MM.1S (cell line): ENCODE results near the gene HYAL3.

Experiments
- DNase-seq: peaks from one replicate; pipeline ENCODE4 v3.0.0-alpha.2; 2015
- H2AFZ ChIP-seq: fragments of 300-600 bp; sonication (generic); 2 replicates; pipeline ENCODE4 v1.6.0; 2016; ENCODE audit warnings: antibody characterized with exemption, low read length
- H3F3A ChIP-seq: fragments of 300-600 bp; sonication (generic); 2 replicates; pipeline ENCODE4 v1.6.1; 2016; ENCODE audit warnings: mild to moderate bottlenecking, antibody characterized with exemption, low read length, moderate library complexity, mixed read lengths; ENCODE audit not compliant: insufficient read depth
- H3K27ac ChIP-seq: fragments of 300-600 bp; sonication (generic); 2 replicates; pipeline ENCODE4 v1.5.1; 2016; ENCODE audit warnings: mild to moderate bottlenecking, low read length
- H3K27me3 ChIP-seq: fragments of 300-600 bp; sonication (generic); replicated peaks from 2 replicates; pipeline ENCODE4 v1.6.0; 2016; ENCODE audit warnings: low read length; ENCODE audit not compliant: insufficient read depth
- H3K36me3 ChIP-seq: fragments of 300-600 bp; sonication (generic); replicated peaks from 2 replicates; pipeline ENCODE4 v1.6.1; 2016; ENCODE audit warnings: mild to moderate bottlenecking, low read length, mixed read lengths; ENCODE audit not compliant: insufficient read depth
- H3K4me1 ChIP-seq: fragments of 300-600 bp; sonication (generic); 2 replicates; pipeline ENCODE4 v1.6.1; 2016; ENCODE audit warnings: low read length, mixed read lengths
- H3K4me2 ChIP-seq: fragments of 300-600 bp; sonication (generic); 2 replicates; pipeline ENCODE4 v1.6.0; 2016; ENCODE audit warnings: low read depth, low read length
- H3K4me3 ChIP-seq: fragments of 300-600 bp; sonication (generic); 2 replicates; pipeline ENCODE4 v1.5.1; 2016; ENCODE audit warnings: low read length, mixed read lengths
- H3K79me2 ChIP-seq: fragments of 300-600 bp; sonication (generic); 2 replicates; pipeline ENCODE4 v1.6.1; 2016; ENCODE audit warnings: mixed run types, low read length, mixed read lengths
- H3K9ac ChIP-seq: fragments of 300-600 bp; sonication (generic); 2 replicates; pipeline ENCODE4 v1.6.1; 2016; ENCODE audit warnings: low read length, mixed read lengths
- H3K9me2 ChIP-seq: fragments of 300-600 bp; sonication (generic); replicated peaks from 2 replicates; pipeline ENCODE4 v1.6.1; 2016; ENCODE audit warnings: mild to moderate bottlenecking, low read length, mixed read lengths; ENCODE audit not compliant: insufficient read depth
- H3K9me3 ChIP-seq: fragments of 300-600 bp; sonication (generic); replicated peaks from 2 replicates; pipeline ENCODE4 v1.6.1; 2016; ENCODE audit warnings: mild to moderate bottlenecking, low read length, mixed read lengths; ENCODE audit not compliant: insufficient read depth
- H4K20me1 ChIP-seq: fragments of 300-600 bp; sonication (generic); 2 replicates; pipeline ENCODE4 v1.6.1; 2016; ENCODE audit warnings: mild to moderate bottlenecking, low read length, moderate library complexity, mixed read lengths; ENCODE audit not compliant: insufficient read depth
- CTCF ChIP-seq: fragments of 300-600 bp; sonication (generic); IDR thresholded peaks from 2 replicates; pipeline ENCODE4 v1.5.1; 2016; ENCODE audit warnings: antibody characterized with exemption, low read length, mixed read lengths
- EZH2 ChIP-seq: fragments of 300-600 bp; sonication (generic); optimal IDR thresholded peaks from 2 replicates; pipeline ENCODE3; 2017; ENCODE audit warnings: low read depth, mild to moderate bottlenecking, antibody characterized with exemption, low read length, mixed read lengths
- EZH2phosphoT487 ChIP-seq: fragments of 300-600 bp; sonication (generic); IDR thresholded peaks from 2 replicates; pipeline ENCODE4 v1.6.1; 2018; ENCODE audit warnings: antibody characterized with exemption, low read length

HYAL3 gene

GRCh38 chr3:50270422-50271224, 28.6 kb downstream of the HYAL3 start:
- H3K9me3 ChIP-seq: no peaks in the 10 kb centered on the region

GRCh38 chr3:50269977-50270413, 29.2 kb downstream of the HYAL3 start:
- H3K36me3 ChIP-seq: no peaks in the 10 kb centered on the region
- no peak overlapping the region for H3K9ac ChIP-seq
- no peaks in the 10 kb centered on the region for H3K9me2 ChIP-seq
- DNase-seq: no peak
- H3K27ac ChIP-seq: no peak overlapping the region
- TF ChIP-seq EZH2: no peak
- no peak for TF ChIP-seq EZH2phosphoT487
- TF ChIP-seq CTCF: no peak
- peaks cover 13% of the 10 kb centered on the region; the same call in 1 of the 2 replicates for H3K4me1 ChIP-seq
- H3K9me3 ChIP-seq: no peaks in the 10 kb centered on the region
- H3K4me2 ChIP-seq: no peak overlapping the region
- H4K20me1 ChIP-seq: no peaks in the 10 kb centered on the region
- H3K27me3 ChIP-seq: peaks cover 90% of the 10 kb centered on the region
- H2AFZ ChIP-seq: no peak overlapping the region
- no peaks in the 10 kb centered on the region for H3K79me2 ChIP-seq
- H3K4me3 ChIP-seq: no peak overlapping the region
- H3F3A ChIP-seq: no peaks in the 10 kb centered on the region

More at GRCh38 chr3:50270422-50271224, 28.6 kb downstream of the HYAL3 start:
- DNase-seq: no peak
- TF ChIP-seq EZH2phosphoT487: no peak
- no peak for TF ChIP-seq CTCF
- no peak for TF ChIP-seq EZH2
- Histone ChIP-seq H3K9ac (no peak overlapping the region), H3K4me3 (no peak overlapping the region), H3K79me2 (no peaks in the 10 kb centered on the region), H3F3A (no peaks in the 10 kb centered on the region), H3K27me3 (peaks cover 91% of the 10 kb centered on the region), H3K4me1 (peaks cover 13% of the 10 kb centered on the region; the same call in 1 of the 2 replicates), H3K4me2 (no peak overlapping the region), H3K27ac (no peak overlapping the region), H2AFZ (no peak overlapping the region), H3K36me3 (no peaks in the 10 kb centered on the region), H3K9me2 (no peaks in the 10 kb centered on the region), H4K20me1 (no peaks in the 10 kb centered on the region)

- Histone ChIP-seq H3K9ac (no peak overlapping the region), H3K27me3 (peaks cover 85% of the 10 kb centered on the region), H3K4me3 (no peak overlapping the region), H2AFZ (no peak overlapping the region), H3K36me3 (no peaks in the 10 kb centered on the region), H3K4me2 (no peak overlapping the region), H3K4me1 (peaks cover 11% of the 10 kb centered on the region; the same call in 1 of the 2 replicates), H3K27ac (no peak overlapping the region), H3K9me3 (no peaks in the 10 kb centered on the region), H4K20me1 (no peaks in the 10 kb centered on the region), H3K79me2 (no peaks in the 10 kb centered on the region), H3F3A (no peaks in the 10 kb centered on the region), H3K9me2 (no peaks in the 10 kb centered on the region)
- DNase-seq: no peak
- TF ChIP-seq CTCF (no peak), EZH2phosphoT487 (no peak), EZH2 (no peak)
These were observed 29.7 kb downstream of the HYAL3 start for GRCh38 chr3:50269460-50269859.
